Caki2 (cell line): ENCODE data around the gene SLC35F6. TPM values are rescaled to one million over a fixed set of nuclear protein-coding genes. Genes with fewer than 3 reads are reported as not detected.

Experiments used
- DNase-seq: peaks from one replicate; pipeline ENCODE4 v3.0.0-alpha.2; 2015; ENCODE audit warnings: low read depth
- in situ Hi-C: cut with HindIII; loops from 2 replicates; pipeline ENCODE4 v1.10.0; 2016; ENCODE audit warnings: low sequenced_read_pairs, low pct_unique_long_range_greater_than_20kb, mixed read lengths
- total RNA-seq: library from RNA; depleted of rRNA; stranded (reverse); fragments of >200 nt; shearing (Covaris generic); gene quantifications from 2 replicates; pipeline ENCODE4 v1.2.3, GENCODE V29; 2014; ENCODE audit warnings: low replicate concordance

Gene SLC35F6
- total RNA-seq, 1 experiment from 2014 or later, result 61.8 TPM

DNA sequence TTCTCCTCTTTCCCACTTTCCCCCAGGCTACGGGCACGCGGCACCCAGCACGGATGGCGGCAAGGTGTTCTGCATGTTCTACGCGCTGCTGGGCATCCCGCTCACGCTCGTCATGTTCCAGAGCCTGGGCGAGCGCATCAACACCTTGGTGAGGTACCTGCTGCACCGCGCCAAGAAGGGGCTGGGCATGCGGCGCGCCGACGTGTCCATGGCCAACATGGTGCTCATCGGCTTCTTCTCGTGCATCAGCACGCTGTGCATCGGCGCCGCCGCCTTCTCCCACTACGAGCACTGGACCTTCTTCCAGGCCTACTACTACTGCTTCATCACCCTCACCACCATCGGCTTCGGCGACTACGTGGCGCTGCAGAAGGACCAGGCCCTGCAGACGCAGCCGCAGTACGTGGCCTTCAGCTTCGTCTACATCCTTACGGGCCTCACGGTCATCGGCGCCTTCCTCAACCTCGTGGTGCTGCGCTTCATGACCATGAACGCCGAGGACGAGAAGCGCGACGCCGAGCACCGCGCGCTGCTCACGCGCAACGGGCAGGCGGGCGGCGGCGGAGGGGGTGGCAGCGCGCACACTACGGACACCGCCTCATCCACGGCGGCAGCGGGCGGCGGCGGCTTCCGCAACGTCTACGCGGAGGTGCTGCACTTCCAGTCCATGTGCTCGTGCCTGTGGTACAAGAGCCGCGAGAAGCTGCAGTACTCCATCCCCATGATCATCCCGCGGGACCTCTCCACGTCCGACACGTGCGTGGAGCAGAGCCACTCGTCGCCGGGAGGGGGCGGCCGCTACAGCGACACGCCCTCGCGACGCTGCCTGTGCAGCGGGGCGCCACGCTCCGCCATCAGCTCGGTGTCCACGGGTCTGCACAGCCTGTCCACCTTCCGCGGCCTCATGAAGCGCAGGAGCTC, 36.2 kb upstream of the SLC35F6 start:
- in situ Hi-C loops, result no loop called here
- no peak for DNase-seq

DNA sequence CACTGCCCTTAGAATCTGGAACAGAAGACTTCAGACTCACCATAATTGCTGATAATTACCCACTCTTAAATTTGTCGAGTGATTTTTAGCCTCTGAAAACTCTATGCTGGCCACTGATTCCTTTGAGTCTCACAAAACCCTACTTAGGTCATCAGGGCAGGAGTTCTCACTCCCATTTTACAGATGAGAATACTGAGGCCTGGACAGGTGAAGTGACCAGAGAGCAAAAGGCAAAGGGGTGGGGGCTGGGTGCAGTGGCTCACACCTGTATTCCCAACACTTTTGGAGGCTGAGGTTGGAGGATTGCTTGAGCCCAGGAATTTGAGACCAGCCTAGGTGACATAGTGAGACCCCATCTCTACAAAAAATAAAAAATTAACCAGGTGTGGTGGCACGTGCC, 34.8 kb upstream of the SLC35F6 start:
- in situ Hi-C loops, result no loop called here
- no peak for DNase-seq

DNA sequence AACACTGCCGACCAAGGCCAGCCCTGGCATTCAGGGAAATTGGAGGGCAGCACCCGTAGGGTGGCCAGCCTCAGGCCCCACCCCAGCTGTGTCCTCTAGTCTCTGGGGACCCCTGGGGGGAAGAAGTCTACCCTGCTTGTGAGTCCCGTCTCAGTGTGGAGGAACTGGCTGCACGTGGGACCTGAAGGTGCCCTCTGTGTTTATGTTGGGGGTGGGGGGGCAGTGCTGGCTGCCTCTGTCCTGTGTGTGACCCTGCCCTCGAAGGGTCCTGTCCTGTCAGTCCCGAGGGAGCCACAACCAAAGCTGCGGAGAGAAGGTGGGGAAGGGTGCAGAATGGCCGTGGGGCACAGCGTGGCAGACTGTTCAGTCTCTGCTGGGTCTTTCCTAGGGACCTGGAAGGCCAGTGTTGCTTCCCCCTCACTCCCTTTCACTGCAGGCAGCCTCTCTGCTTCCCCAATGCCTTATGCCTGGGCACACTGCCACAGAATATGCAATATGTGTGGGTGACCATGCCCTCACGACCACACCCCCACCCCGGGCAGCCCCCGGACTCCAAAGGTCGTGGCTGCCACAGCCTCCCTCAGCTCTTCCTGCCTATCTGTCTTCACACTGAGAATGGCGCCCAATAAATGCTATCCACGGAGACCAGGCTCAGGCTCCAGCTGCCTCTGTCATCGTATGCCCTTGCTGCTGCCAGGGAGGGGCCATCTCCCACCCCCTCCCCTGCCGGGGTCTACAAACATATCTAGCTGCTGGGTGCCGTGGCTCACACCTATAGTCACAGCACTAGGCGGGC, 33.3 kb upstream of the SLC35F6 start:
- in situ Hi-C loops, result no loop called here
- no peak for DNase-seq

DNA sequence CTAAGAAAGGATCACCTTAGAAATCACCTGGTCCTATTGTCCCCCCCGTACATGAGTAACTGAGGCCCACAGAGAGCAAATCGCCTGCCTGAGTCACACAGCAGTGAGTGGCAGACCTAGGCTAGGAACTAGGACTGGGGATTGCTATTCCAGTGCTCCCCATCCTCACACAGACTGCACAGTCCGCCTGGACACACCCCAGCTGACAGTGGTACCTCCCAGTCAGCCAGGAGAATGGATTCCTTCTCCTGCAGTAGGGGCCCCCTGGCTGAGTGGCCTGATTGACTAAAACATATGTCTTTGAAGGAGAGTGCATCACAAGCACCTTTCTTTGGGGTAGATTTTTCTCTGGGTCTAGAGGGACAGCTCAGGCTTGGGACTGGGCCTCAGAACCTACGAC, 32.4 kb upstream of the SLC35F6 start:
- in situ Hi-C loops, result no loop called here
- DNase-seq, result no peak

DNA sequence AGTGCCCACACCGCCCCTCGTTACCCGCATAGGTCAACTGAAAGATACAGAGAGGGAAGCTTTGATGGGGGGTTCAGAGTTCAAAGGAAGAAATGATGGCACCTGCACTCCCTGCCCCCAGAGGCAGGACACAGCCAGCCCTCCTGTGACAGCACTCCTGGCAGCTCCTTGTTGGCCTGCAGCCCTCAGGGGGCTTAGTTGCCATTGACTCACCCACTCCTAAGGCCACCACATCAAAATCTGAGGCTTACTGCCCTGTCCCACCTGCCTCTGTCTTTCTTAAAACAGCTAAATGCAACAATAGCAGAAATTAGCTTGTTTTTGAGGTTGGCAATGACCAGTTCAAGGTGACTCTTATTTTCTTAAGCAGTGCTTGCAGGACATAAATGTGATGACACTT, 31.6 kb upstream of the SLC35F6 start:
- in situ Hi-C loops, result no loop called here
- DNase-seq, result no peak

DNA sequence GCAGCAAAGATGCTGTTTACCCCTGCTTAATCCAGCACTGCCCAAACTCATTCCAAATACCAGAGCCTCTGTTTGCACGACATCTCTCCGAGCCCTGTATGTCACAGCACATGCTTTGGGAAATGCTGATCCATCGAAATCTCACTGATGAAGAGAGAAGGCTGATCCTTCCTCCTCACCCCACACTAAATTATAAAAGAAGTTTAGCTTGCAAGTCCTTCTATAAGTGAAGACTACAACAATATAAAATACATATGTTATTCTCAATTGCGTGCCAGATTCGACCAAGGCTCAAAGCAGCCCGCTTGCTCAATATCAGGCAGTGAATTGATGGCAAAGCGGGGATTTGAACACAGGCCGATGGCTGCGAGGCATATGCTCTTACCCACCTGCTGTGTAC, 30.7 kb upstream of the SLC35F6 start:
- in situ Hi-C loops, result no loop called here

DNA sequence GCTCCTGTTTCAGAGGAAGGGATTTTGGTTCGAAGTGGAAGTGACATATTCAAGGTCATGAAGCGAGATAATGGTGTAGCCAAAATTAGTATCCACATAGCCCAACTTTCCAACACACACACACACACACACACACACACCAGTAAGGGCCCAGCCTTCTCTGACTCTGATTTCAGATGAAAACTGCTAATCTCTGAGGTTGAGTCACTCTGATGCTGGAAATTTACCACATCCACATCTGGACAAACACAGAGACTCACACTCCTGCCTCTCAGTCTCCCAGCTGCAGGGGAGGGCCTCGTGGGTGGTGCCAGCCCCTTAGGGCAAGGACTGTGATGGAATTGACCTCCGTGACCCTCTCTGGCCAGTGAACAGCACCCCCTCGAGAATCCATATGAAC, 29.0 kb upstream of the SLC35F6 start:
- in situ Hi-C loops, result no loop called here
- no peak for DNase-seq

More for the DNA sequence above, 30.7 kb upstream of the SLC35F6 start:
- DNase-seq, result no peak

DNA sequence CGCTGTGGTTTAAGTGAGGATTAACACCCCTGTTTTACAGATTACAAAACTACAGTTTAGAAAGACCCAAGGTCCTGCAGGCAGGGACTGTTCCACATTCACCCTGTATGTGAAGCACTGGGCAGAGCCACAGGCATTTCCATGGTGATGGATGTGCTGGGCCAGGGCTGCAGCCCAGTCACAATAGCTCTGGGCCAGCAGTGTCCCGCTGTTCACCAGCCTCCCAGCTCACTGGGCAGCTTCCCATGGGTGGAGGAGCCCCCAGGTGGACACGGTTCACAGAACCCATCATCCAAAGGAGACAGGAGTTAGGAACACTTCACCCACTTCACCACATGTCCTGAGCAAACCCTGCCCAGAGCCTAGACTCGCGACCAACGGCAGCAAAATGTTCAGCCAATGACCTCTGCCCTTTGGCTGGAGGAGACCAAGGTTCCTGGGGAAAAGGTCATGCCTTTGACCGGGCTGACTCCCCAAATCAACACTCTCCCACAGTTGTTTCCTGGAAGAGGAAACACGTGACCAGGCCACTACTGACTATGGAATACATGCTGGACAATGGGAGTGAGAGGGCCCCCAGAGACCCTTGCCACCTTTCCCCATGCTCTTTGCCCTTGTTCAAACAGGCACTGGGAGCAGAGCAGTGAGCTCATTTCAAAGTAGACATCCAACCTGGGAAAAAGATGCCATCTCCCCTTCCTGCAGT, 28.0 kb upstream of the SLC35F6 start:
- DNase-seq, result no peak
- in situ Hi-C loops, result no loop called here

DNA sequence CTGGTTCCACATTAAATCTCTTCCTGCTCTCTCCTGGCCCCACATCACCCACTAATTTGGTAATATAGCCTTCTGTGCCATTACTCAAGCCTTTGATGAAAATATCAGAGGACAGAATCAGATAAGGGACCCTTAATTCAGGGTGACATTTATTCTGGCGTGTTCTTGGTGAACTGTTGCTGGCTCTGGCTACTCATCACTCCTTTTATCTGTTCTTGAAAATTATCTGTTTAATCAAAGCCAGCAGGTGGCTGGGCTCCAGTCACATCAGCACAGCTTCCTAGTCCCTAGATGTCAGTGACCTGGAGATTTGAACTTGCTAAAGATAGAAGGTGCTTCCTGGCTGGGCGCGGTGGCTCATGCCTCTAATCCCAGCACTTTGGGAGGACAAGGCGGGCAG, 26.9 kb upstream of the SLC35F6 start:
- DNase-seq, result no peak
- in situ Hi-C loops, result no loop called here

DNA sequence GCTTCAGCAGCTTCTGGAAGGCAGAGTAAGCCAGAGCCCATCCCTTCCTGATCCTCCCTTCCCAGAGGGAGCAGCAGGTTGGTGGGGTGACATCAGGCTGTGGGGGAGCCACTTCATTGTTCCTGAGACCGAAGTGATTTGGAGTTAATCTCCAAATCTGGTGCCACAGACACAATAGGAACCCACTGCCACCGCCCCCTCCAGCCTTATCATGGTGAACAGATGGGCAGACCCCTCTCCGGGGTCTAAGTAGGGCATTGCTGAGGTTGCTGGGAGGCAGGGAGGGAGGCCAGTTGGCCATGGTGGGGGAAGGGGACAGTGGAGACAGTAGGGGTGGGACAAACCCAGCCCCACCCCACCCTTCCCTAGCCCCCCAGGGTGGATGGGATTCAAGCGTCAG, 25.6 kb upstream of the SLC35F6 start:
- DNase-seq, result no peak
- in situ Hi-C loops, result no loop called here

DNA sequence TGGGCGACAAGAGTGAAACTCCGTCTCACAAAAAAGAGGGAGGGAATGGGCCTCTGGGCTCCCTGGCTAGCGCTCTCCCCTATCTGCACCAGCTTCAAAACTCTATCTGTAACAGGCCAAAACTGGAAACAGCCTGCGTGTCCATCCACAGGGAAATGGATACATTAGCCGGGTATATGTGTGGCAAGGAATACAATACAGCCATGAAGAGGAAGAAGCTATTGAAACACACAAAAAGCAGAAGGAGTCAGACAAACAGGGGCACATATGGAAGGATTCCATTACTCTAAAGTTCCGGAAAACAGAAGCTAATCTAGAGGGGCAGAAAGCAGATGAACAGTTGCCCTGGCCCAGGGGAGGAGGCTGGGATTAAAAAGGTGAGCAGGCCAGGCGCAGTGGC, 24.6 kb upstream of the SLC35F6 start:
- no peak for DNase-seq
- in situ Hi-C loops, result no loop called here

DNA sequence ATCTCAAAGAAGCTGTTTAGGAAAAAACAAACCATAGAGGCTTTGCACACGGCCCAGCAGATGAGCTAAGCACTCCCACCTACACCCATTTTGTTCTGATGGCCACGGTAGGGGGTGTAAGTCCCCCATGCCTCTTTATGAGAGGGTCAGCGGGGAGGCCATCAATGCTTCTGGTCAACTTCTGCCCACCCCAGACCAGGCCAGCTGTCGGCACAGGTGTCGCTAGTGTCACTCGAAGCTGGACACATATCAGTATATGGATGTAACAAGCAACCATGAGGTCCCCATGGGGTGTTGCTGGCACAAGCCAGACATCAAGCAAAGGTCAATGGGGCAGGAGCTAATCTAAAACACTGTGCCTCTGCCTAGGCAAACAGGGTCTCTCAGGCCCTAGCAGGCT, 23.7 kb upstream of the SLC35F6 start:
- no peak for DNase-seq
- in situ Hi-C loops, result no loop called here

DNA sequence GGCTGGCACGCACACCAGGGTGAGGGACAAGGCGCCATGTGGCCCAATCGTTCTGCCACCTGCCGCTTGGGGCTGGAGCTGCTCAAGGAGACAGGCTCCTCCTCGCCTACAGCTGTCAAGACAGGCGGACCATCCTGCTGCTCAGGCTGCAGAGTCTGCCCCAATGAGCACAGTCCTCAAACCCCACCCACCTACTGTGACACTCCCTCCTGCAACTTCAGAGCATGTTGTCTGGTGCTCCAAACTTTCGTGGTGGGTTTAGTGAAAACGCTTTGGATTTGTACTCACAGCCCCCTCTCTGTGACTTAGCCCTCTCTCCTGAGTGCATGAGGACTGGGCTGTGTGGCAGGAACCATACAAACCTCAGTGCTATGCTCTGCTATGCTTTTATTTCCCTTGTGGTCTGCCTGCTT, 23.2 kb upstream of the SLC35F6 start:
- in situ Hi-C loops, result no loop called here
- no peak for DNase-seq

DNA sequence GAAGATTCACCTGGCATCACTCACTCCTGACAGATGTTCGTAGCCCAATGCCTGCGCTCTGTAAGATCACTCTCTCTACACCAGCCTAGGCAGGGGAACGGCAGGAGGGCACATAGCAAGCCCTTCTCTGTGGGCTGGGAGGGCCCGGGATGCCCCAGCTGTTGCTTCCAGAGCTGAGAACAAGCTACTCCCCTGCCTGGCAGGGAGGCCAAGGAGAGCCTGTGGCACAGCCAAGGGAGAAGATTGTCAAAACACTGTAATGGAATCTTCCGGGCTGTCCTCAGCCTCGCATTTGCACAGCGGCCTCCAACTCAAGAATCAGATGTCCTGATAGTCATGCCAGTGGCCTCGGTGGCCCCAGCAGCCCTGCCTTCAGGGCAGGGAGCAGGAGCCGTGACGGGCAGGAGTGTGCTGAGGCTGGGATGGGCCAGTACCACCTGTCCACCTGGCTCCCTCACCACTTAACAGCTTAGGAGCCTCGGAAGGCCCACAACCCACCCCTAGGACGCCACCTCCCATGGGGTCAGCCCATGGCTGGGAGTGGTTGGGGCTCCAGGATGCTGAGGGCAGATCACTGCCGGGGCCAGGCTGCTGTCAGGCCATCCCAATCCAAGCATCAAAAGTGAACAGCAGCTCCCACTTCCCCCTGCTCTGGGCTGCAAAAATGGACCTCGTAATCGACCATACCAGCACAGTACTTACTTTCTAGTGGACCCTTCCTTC, 21.9 kb upstream of the SLC35F6 start:
- no peak for DNase-seq
- in situ Hi-C loops, result no loop called here

DNA sequence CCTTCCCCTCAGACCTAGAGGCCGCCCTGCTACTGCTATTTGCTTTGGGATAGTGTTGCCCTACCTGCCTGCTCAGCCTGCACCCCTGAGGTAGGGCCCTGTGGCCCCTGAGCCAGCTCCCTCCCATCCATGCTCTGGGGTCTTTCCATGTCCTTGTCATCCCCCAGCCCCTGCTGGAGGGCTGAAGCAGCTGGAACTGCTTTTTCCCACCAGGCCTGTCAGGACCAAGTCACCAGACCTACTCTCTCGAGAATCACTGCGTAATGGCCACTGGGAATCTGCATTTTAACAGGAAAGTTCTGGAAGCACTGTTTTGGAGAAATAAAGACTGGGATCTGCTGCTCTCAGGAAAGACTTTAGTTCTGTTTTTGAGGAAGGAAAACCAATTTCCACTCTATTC, 20.2 kb upstream of the SLC35F6 start:
- no peak for DNase-seq
- in situ Hi-C loops, result no loop called here

DNA sequence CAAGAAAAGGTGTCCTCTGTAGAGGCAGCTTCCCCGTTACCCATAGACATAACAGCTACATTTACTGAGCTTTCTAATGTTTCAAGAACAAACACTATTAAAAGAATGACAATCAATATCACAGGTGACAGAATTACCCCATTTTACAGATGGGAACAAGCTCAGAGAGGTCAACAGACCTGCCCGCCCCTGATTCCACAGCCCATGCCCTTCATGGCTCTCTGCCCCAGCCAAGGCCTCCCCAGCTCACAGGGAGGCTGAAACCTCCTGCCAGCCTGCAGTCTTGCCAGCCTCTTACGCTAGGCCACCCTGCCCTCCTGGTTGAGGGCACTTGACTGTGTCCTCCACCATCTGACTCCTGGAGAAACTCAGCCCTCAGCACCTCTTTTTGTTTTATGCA, 19.1 kb upstream of the SLC35F6 start:
- DNase-seq, result no peak
- in situ Hi-C loops, result no loop called here

DNA sequence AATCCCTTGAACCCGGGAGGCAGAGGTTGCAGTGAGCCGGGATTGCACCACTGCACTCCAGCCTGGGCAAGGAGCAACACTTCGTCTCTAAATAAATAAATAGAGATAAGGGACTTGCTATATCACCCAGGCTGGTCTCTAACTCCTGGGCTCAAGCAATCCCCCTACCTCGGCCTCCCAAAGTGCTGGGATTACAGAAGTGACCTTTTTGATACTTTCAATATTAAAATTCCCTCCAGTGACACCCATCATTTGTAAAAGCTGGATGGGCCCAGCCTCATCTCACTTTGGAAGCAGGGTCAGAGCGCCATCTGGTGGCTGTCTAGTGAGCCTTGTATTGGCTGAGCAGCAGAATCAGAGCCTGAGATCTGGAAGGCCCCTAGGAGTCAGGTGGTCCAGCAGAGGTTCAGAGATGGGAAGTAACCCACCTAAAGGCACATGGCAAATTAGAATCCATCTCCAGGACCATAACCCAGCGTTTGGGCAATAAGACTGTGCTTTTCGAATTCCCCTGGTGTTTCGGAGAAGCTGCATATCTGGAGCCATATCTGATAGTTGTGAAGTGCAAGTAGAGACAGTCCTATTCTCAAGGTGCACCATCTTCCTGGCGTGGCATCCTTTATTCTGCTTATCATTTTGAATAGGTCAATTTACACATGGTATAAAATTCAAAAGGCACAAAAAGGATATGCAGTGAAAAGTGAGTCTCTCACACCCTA, 18.3 kb upstream of the SLC35F6 start:
- DNase-seq, result peak; percentile 68
- in situ Hi-C loops, result no loop called here

DNA sequence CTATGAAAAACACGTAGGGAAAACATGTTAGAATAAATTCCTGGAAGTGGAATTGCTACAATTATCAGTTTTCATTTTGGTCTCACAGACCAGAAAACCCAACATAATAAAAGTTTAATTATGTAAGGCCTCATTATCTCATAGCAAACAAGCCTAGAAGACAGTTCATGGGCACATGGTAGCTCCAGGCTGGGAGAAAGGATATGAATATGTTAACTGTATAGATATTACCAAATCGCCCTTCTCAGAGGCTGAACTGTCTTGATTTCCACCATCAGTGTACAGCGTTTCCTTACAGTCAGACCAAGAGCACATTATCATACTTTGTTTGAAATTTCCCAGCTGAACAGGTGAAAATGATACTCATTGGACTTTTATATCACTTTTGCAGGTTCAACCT, 17.1 kb upstream of the SLC35F6 start:
- in situ Hi-C loops, result no loop called here
- no peak for DNase-seq
